Activated B cell treated with CpG ODN at 0.5 μM for 24 hours (primary cell): Measurements from ENCODE around the gene ARHGAP10. TPM values are rescaled to one million over a fixed set of nuclear protein-coding genes. Genes with fewer than 3 reads are reported as not detected.

Experiments
- ATAC-seq: fragments of 200-7000 bp; cut with Tn5 transposase; one replicate; pipeline ENCODE4 v1.10.0; 2021; ENCODE audit warnings: low read depth, mild to moderate bottlenecking, moderate library complexity
- CTCF ChIA-PET: fragments of 350-600 bp; sonication (Branson Sonifier 250); formaldehyde crosslinking; loops from one replicate; lab custom pipeline; 2021; ENCODE audit warnings: antibody characterized with exemption; lab: Charles Lee
- POLR2A ChIA-PET: fragments of 350-600 bp; sonication (Branson Sonifier 250); formaldehyde crosslinking; loops from one replicate; lab custom pipeline; 2021; ENCODE audit warnings: antibody characterized with exemption; lab: Charles Lee
- DNase-seq: peaks from one replicate; pipeline ENCODE4 v3.0.0; 2022
- H3K27ac Mint-ChIP-seq: one replicate; pipeline ENCODE4 v1.8.0; 2020; ENCODE audit warnings: mixed read lengths
- H3K27me3 Mint-ChIP-seq: one replicate; pipeline ENCODE4 v1.8.0; 2021; ENCODE audit warnings: mixed read lengths
- H3K36me3 Mint-ChIP-seq: one replicate; pipeline ENCODE4 v1.8.0; 2021; ENCODE audit warnings: low read depth, mixed read lengths
- H3K4me1 Mint-ChIP-seq: one replicate; pipeline ENCODE4 v1.8.0; 2021; ENCODE audit warnings: mixed read lengths
- H3K4me3 Mint-ChIP-seq: one replicate; pipeline ENCODE4 v1.8.0; 2020; ENCODE audit warnings: mild to moderate bottlenecking, mixed read lengths
- H3K9me3 Mint-ChIP-seq: one replicate; pipeline ENCODE4 v1.8.0; 2020; ENCODE audit warnings: mixed read lengths
- CTCF ChIP-seq: fragments of 200-600 bp; IDR thresholded peaks from one replicate; pipeline ENCODE4 v1.8.0; 2022; ENCODE audit warnings: antibody characterized with exemption, mild to moderate bottlenecking
- intact Hi-C: fragments of 100-400 bp; cut with micrococcal nuclease; formaldehyde crosslinking; loops from one replicate; pipeline ENCODE4 v1.15.1; 2024
- total RNA-seq: library from RNA; stranded (reverse); gene quantifications from 2 replicates; pipeline ENCODE4 v1.2.3, GENCODE V29; 2022

ARHGAP10 gene
- total RNA-seq, 1 donor from 2014 or later, result 0.60 TPM

GRCh38 chr4:147811878-147812277, 80.0 kb downstream of the ARHGAP10 start:
- TF ChIP-seq CTCF, result no peak
- POLR2A ChIA-PET, result no interaction called here

DNA sequence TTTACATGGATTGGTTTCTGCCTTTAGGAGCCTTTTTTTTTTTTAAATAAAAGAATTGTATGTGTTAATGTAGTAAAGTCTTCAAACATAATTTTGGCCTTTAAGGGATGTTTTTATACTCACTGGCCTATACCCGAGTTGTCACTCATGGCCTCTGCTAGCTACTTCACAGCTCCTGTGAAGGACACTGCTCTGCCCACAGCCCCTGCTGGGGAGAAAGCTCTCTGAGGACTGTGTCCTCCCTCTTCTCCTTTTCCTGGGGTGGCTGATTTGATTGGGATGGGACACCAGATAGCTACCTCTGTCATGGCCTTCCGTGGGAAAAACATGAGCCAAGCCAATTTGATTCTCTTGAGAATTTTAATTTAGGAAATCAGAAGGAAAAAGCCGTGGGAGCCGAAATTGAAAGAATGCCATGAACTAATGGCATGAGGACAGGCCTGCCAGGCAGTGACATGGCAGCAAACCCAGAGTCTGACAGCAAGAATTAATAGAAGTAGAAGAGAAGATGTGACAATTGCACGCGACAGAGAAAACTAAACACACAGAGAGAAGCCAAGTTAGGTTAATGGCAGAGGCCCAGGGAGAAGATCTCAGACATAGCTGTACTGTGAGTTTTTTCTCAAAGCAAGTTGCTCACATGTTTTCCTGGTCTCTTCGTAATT, 81.4 kb downstream of the ARHGAP10 start:
- no peak for TF ChIP-seq CTCF
- Mint-ChIP-seq H3K9me3 (no peaks in the 10 kb centered on the region), H3K27ac (no peak overlapping the region), H3K27me3 (no peaks in the 10 kb centered on the region), H3K36me3 (no peaks in the 10 kb centered on the region), H3K4me3 (no peak overlapping the region), H3K4me1 (peaks cover 3% of the 10 kb centered on the region)
- no peak for DNase-seq
- ChIA-PET POLR2A (no interaction called here), CTCF (no interaction called here)
- no peak for ATAC-seq
- intact Hi-C loops, result no loop called here

More at GRCh38 chr4:147811878-147812277, 80.0 kb downstream of the ARHGAP10 start:
- H3K4me3 Mint-ChIP-seq, result no peak overlapping the region
- DNase-seq (no peak), ATAC-seq (no peak)
- H3K4me1 Mint-ChIP-seq, result peaks cover 3% of the 10 kb centered on the region
- H3K27me3 Mint-ChIP-seq, result no peaks in the 10 kb centered on the region
- H3K9me3 Mint-ChIP-seq, result no peaks in the 10 kb centered on the region
- intact Hi-C loops, result no loop called here
- no peaks in the 10 kb centered on the region for H3K36me3 Mint-ChIP-seq
- CTCF ChIA-PET, result interaction anchor here (1.6 kb wide), 1 partner anchor 55 kb away, joined by 7 read pairs; no protein-coding TSS in a partner anchor
- no peak overlapping the region for H3K27ac Mint-ChIP-seq

DNA sequence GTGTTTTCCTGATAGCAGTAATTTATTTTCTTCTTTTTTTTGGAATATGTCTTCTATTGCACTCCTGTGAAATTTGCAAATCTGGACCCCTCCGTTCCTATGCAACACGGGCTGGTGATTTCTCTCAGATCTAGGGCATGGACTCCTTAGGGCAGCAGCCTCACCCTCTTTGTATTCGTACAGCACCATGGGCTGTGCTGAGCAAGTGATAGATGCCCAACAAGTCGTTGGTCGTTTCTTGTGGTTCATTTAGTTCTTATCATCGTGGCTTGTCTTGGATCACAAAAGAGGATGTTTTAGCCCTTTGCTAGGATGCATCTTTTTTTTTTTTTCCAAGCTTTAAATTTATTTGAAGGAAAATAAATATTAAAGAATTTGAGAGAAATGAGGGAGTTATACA, 82.1 kb downstream of the ARHGAP10 start:
- Mint-ChIP-seq H3K9me3 (no peaks in the 10 kb centered on the region), H3K4me3 (no peak overlapping the region), H3K27me3 (no peaks in the 10 kb centered on the region), H3K4me1 (peaks cover 3% of the 10 kb centered on the region), H3K36me3 (no peaks in the 10 kb centered on the region), H3K27ac (no peak overlapping the region)
- DNase-seq, result no peak
- intact Hi-C loops, result no loop called here
- TF ChIP-seq CTCF, result no peak
- POLR2A ChIA-PET, result no interaction called here
- CTCF ChIA-PET, result no interaction called here
- ATAC-seq, result no peak

GRCh38 chr4:147814376-147814775, 82.5 kb downstream of the ARHGAP10 start:
- intact Hi-C loops, result no loop called here
- H3K4me3 Mint-ChIP-seq, result no peak overlapping the region
- ChIA-PET POLR2A (no interaction called here), CTCF (no interaction called here)
- ATAC-seq, result no peak
- DNase-seq, result no peak
- H3K4me1 Mint-ChIP-seq, result peaks cover under 1% of the 10 kb centered on the region
- no peaks in the 10 kb centered on the region for H3K27me3 Mint-ChIP-seq
- no peaks in the 10 kb centered on the region for H3K9me3 Mint-ChIP-seq
- no peak overlapping the region for H3K27ac Mint-ChIP-seq
- TF ChIP-seq CTCF, result no peak
- H3K36me3 Mint-ChIP-seq, result no peaks in the 10 kb centered on the region

- ChIA-PET POLR2A (no interaction called here), CTCF (no interaction called here)
- no peaks in the 10 kb centered on the region for H3K9me3 Mint-ChIP-seq
- no peak overlapping the region for H3K4me3 Mint-ChIP-seq
- ATAC-seq (no peak), DNase-seq (no peak)
- intact Hi-C loops, result no loop called here
- H3K27me3 Mint-ChIP-seq, result no peaks in the 10 kb centered on the region
- no peak overlapping the region for H3K27ac Mint-ChIP-seq
- TF ChIP-seq CTCF, result no peak
- no peaks in the 10 kb centered on the region for H3K36me3 Mint-ChIP-seq
- no peaks in the 10 kb centered on the region for H3K4me1 Mint-ChIP-seq
Measured at GRCh38 chr4:147815741-147816140, 83.9 kb downstream of the ARHGAP10 start.
